RWPE2 (cell line): ENCODE results near the gene EIF4E2.

Experiments used
- ATAC-seq: fragments of 200-7000 bp; cut with Tn5 transposase; 3 replicates; pipeline ENCODE4 v1.9.1; 2021; ENCODE audit warnings: low read depth
- DNase-seq: peaks from one replicate; pipeline ENCODE4 v3.0.0-alpha.2; 2020; ENCODE audit warnings: low spot score
- H3K27ac ChIP-seq: fragments of 450-650 bp; 2 replicates; pipeline ENCODE4 v1.5.1; 2017; ENCODE audit warnings: mild to moderate bottlenecking; ENCODE audit not compliant: poor library complexity, severe bottlenecking
- H3K27me3 ChIP-seq: fragments of 250-450 bp; sonication (Bioruptor Pico); 2 replicates; pipeline ENCODE4 v1.5.1; 2021; ENCODE audit warnings: mild to moderate bottlenecking, moderate library complexity; ENCODE audit not compliant: insufficient read depth, poor library complexity, severe bottlenecking
- H3K36me3 ChIP-seq: fragments of 250-450 bp; sonication (Bioruptor Pico); 2 replicates; pipeline ENCODE4 v1.5.1; 2020; ENCODE audit warnings: low read depth, mild to moderate bottlenecking, moderate library complexity
- H3K4me1 ChIP-seq: fragments of 250-450 bp; sonication (Bioruptor Pico); 2 replicates; pipeline ENCODE4 v1.5.1; 2021; ENCODE audit warnings: mild to moderate bottlenecking, moderate library complexity; ENCODE audit not compliant: insufficient read depth, poor library complexity, severe bottlenecking
- H3K4me3 ChIP-seq: fragments of 250-450 bp; sonication (Bioruptor Pico); 2 replicates; pipeline ENCODE4 v1.5.1; 2021; ENCODE audit warnings: mild to moderate bottlenecking, moderate library complexity; ENCODE audit not compliant: severe bottlenecking
- H3K9me3 ChIP-seq: fragments of 250-450 bp; sonication (Bioruptor Pico); 2 replicates; pipeline ENCODE4 v1.5.1; 2021; ENCODE audit warnings: mild to moderate bottlenecking, moderate library complexity; ENCODE audit not compliant: severe bottlenecking
- CTCF ChIP-seq: fragments of 450-650 bp; IDR thresholded peaks from one replicate; pipeline ENCODE4 v1.5.1; 2017; ENCODE audit warnings: mild to moderate bottlenecking, moderate library complexity; ENCODE audit not compliant: poor library complexity, severe bottlenecking

EIF4E2 gene

GRCh38 chr2:232549655-232550353 lies 685 bp upstream of the EIF4E2 start:
- peak; percentile 31; the same call in 2 of the 3 replicates for ATAC-seq
- H3K4me1 ChIP-seq: peaks cover 8% of the 10 kb centered on the region

GRCh38 chr2:232551250-232551638 lies 755 bp downstream of the EIF4E2 start:
- peaks cover 65% of the 10 kb centered on the region for H3K36me3 ChIP-seq
- ATAC-seq (no peak), DNase-seq (no peak)
- no peak for TF ChIP-seq CTCF
- H3K9me3 ChIP-seq: no peaks in the 10 kb centered on the region
- peak overlapping the region; percentile 63 for H3K27ac ChIP-seq
- H3K27me3 ChIP-seq: no peaks in the 10 kb centered on the region
- H3K4me3 ChIP-seq: peak overlapping the region; percentile 69
- peaks cover 8% of the 10 kb centered on the region for H3K4me1 ChIP-seq

More at GRCh38 chr2:232549655-232550353, 685 bp upstream of the EIF4E2 start:
- H3K9me3 ChIP-seq: no peaks in the 10 kb centered on the region
- H3K27ac ChIP-seq: peak overlapping the region; percentile 63
- no peak for TF ChIP-seq CTCF
- peak overlapping the region; percentile 69 for H3K4me3 ChIP-seq
- H3K36me3 ChIP-seq: peaks cover 52% of the 10 kb centered on the region
- no peak for DNase-seq
- H3K27me3 ChIP-seq: no peaks in the 10 kb centered on the region

GRCh38 chr2:232551776-232552175 lies 1.3 kb downstream of the EIF4E2 start:
- Histone ChIP-seq H3K36me3 (peaks cover 66% of the 10 kb centered on the region), H3K27me3 (no peaks in the 10 kb centered on the region), H3K4me3 (peak overlapping the region; percentile 69), H3K4me1 (peaks cover 8% of the 10 kb centered on the region), H3K9me3 (no peaks in the 10 kb centered on the region), H3K27ac (peak overlapping the region; percentile 63)
- no peak for TF ChIP-seq CTCF
- ATAC-seq (no peak), DNase-seq (no peak)

GRCh38 chr2:232556426-232556825 lies 5.9 kb downstream of the EIF4E2 start:
- TF ChIP-seq CTCF: no peak
- Histone ChIP-seq H3K27me3 (no peaks in the 10 kb centered on the region), H3K4me3 (no peak overlapping the region), H3K27ac (no peak overlapping the region), H3K9me3 (no peaks in the 10 kb centered on the region), H3K36me3 (peaks cover 87% of the 10 kb centered on the region), H3K4me1 (peaks cover 2% of the 10 kb centered on the region)
- DNase-seq (no peak), ATAC-seq (no peak)

GRCh38 chr2:232562515-232563151 lies 12.1 kb downstream of the EIF4E2 start:
- H3K9me3 ChIP-seq: no peaks in the 10 kb centered on the region
- DNase-seq (no peak), ATAC-seq (no peak)
- no peaks in the 10 kb centered on the region for H3K27me3 ChIP-seq
- peaks cover 95% of the 10 kb centered on the region for H3K36me3 ChIP-seq
- H3K4me1 ChIP-seq: peaks cover 2% of the 10 kb centered on the region
- H3K27ac ChIP-seq: no peak overlapping the region
- no peak for TF ChIP-seq CTCF
- H3K4me3 ChIP-seq: no peak overlapping the region
